Osteoblast (primary cell): Measurements from ENCODE around the gene RIBC1. TPM values are rescaled to one million over a fixed set of nuclear protein-coding genes. Genes with fewer than 3 reads are reported as not detected.
A peak's percentile ranks its signal among the peaks of the same experiment; 100 is the strongest.

ENCODE experiments used
- DNase-seq: peaks from one replicate; pipeline ENCODE4 v3.0.0; 2011; ENCODE audit warnings: low spot score, mixed read lengths; ENCODE audit not compliant: insufficient read length; ENCODE audit errors: missing footprints
- H2AFZ ChIP-seq: 2 replicates; pipeline ENCODE4 v1.6.0; 2011; ENCODE audit warnings: mild to moderate bottlenecking, low read length
- H3K27ac ChIP-seq: 2 replicates; pipeline ENCODE4 v1.5.1; 2011; ENCODE audit warnings: mild to moderate bottlenecking, low read depth, low read length, moderate library complexity
- H3K27me3 ChIP-seq: 2 replicates; pipeline ENCODE4 v1.6.0; 2012; ENCODE audit warnings: mild to moderate bottlenecking, control low read depth, inconsistent platforms, low read length, moderate library complexity; ENCODE audit not compliant: insufficient read depth
- H3K36me3 ChIP-seq: 2 replicates; pipeline ENCODE4 v1.5.1; 2011; ENCODE audit warnings: mild to moderate bottlenecking, low read length, control low read depth, moderate library complexity; ENCODE audit not compliant: insufficient read depth
- H3K4me1 ChIP-seq: 2 replicates; pipeline ENCODE4 v1.5.1; 2011; ENCODE audit warnings: mild to moderate bottlenecking, low read length, control low read depth, moderate library complexity; ENCODE audit not compliant: insufficient read depth
- H3K4me2 ChIP-seq: 2 replicates; pipeline ENCODE4 v1.6.0; 2011; ENCODE audit warnings: mild to moderate bottlenecking, low read length; ENCODE audit not compliant: insufficient read depth
- H3K4me3 ChIP-seq: fragments of 200-600 bp; sonication (generic); 3 replicates; pipeline ENCODE4 v1.5.1; 2012; ENCODE audit warnings: mild to moderate bottlenecking, low read length, inconsistent platforms; ENCODE audit not compliant: insufficient read depth
- H3K79me2 ChIP-seq: 2 replicates; pipeline ENCODE4 v1.6.0; 2012; ENCODE audit warnings: mild to moderate bottlenecking, low read length, control low read depth, inconsistent platforms; ENCODE audit not compliant: insufficient read depth
- H3K9me3 ChIP-seq: 2 replicates; pipeline ENCODE4 v1.5.1; 2011; ENCODE audit warnings: low read depth, low read length, control low read depth
- H4K20me1 ChIP-seq: 2 replicates; pipeline ENCODE4 v1.6.0; 2012; ENCODE audit warnings: mild to moderate bottlenecking, low read length, control low read depth; ENCODE audit not compliant: insufficient read depth
- CTCF ChIP-seq: IDR thresholded peaks from 2 replicates; pipeline ENCODE4 v1.5.1; 2011; ENCODE audit warnings: mild to moderate bottlenecking, low read depth, low read length, moderate library complexity; ENCODE audit errors: extremely low read depth
- total RNA-seq: library from RNA; depleted of rRNA; stranded (reverse); fragments of >200 nt; gene quantifications from 2 replicates; pipeline ENCODE4 v1.2.3, GENCODE V29; 2012

The RIBC1 gene
- total RNA-seq = 0.29 and 0.72 TPM in 2 replicates

GRCh38 chrX:53422861-53423306 lies at the start of gene RIBC1:
Gene RIBC1, plus strand, starts transcription at chrX:53422873. Its CDS starts 3,404 bp downstream, at chrX:53426277.
- H3K4me3 ChIP-seq = peak within 1 kb of the TSS; percentile 87

GRCh38 chrX:53373307-53373706 lies 49.4 kb upstream of the RIBC1 start:
- Histone ChIP-seq H3K9me3 (no peaks in the 10 kb centered on the region), H3K4me2 (no peak overlapping the region), H3K36me3 (no peaks in the 10 kb centered on the region), H3K27me3 (no peaks in the 10 kb centered on the region), H3K79me2 (no peaks in the 10 kb centered on the region), H3K4me1 (peaks cover 8% of the 10 kb centered on the region), H2AFZ (no peak overlapping the region), H3K27ac (no peak overlapping the region), H4K20me1 (no peaks in the 10 kb centered on the region), H3K4me3 (no peak overlapping the region)
- TF ChIP-seq CTCF = no peak
- no peak for DNase-seq

More at GRCh38 chrX:53422861-53423306, at the start of gene RIBC1:
- H3K4me2 ChIP-seq = peak within 1 kb of the TSS; percentile 97
- H3K27me3 ChIP-seq = no peaks in the 10 kb centered on the region
- H3K79me2 ChIP-seq = peaks cover 41% of the 10 kb centered on the region
- H4K20me1 ChIP-seq = peaks cover 29% of the 10 kb centered on the region
- peak within 1 kb of the TSS; percentile 98 for H2AFZ ChIP-seq
- TF ChIP-seq CTCF = no peak
- H3K4me1 ChIP-seq = peaks cover 19% of the 10 kb centered on the region
- DNase-seq = peak; percentile 89
- peaks cover under 1% of the 10 kb centered on the region for H3K36me3 ChIP-seq
- no peaks in the 10 kb centered on the region for H3K9me3 ChIP-seq
- H3K27ac ChIP-seq = peak within 1 kb of the TSS; percentile 96

DNA sequence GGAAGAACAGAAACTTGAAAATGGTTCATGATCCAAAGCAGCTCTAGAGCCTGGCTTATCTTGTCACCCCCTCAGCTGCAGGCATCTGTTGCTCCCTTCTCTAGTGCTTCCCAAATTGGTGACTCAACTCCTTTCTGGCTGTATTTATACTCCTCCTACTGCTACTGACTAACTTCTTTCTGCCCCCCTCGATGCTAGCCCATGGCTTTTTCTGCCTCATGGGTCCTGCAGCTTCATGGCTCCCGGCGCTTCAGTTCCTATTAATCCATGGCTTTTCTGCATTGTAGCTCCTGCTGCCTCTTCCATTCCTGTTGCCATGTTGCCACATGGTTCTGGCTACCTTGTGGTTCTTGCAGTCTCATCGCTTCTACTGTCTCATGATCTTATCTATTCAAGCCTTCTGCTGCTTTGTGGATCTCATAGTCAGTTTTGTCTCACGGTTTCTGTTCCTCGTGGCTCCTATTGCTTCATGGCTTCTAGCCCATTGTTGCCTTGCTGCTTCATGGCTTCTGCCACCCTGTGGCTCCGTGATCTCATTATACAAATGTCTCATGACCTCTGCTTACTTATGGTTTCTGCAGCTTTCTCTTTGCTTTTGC lies 48.4 kb upstream of the RIBC1 start:
- Histone ChIP-seq H3K4me1 (peaks cover 8% of the 10 kb centered on the region), H3K27ac (no peak overlapping the region), H3K4me2 (no peak overlapping the region), H3K9me3 (no peaks in the 10 kb centered on the region), H3K27me3 (no peaks in the 10 kb centered on the region), H3K36me3 (peaks cover 3% of the 10 kb centered on the region), H3K4me3 (no peak overlapping the region), H4K20me1 (no peaks in the 10 kb centered on the region), H3K79me2 (no peaks in the 10 kb centered on the region), H2AFZ (no peak overlapping the region)
- no peak for TF ChIP-seq CTCF
- peak; percentile 82 for DNase-seq

DNA sequence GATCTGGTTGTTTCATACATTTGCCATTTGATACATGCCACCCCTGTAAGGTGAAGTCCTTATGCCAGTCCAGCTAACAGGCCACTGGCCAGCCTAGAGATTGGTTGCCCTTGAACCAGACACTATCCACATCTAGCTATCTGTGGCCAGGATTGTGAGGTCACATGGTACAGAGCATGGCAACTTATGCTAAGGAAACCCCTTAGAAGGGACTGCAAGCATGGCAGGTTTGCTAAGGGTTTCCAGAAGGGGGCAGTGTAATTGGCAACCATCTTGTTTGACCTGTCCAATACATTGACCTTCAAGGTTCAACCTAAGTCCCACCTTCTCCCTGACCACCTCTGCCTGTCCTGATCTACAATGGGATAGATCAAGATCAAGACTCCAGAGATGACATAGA lies 47.8 kb upstream of the RIBC1 start:
- peaks cover 8% of the 10 kb centered on the region for H3K4me1 ChIP-seq
- no peaks in the 10 kb centered on the region for H4K20me1 ChIP-seq
- DNase-seq = peak; percentile 15
- TF ChIP-seq CTCF = no peak
- peaks cover 9% of the 10 kb centered on the region for H3K36me3 ChIP-seq
- H2AFZ ChIP-seq = no peak overlapping the region
- no peak overlapping the region for H3K4me3 ChIP-seq
- no peak overlapping the region for H3K4me2 ChIP-seq
- no peaks in the 10 kb centered on the region for H3K9me3 ChIP-seq
- no peak overlapping the region for H3K27ac ChIP-seq
- H3K27me3 ChIP-seq = no peaks in the 10 kb centered on the region
- no peaks in the 10 kb centered on the region for H3K79me2 ChIP-seq
